Measurements from ENCODE around the gene ZNF619.

GRCh38 chr3:40452057-40452456 lies 24.9 kb upstream of the ZNF619 start:
- TF ChIP-seq ARNT (IDR thresholded peaks at IDR 0.05) (no peak), ELF4 (IDR thresholded peaks at IDR 0.05) (no peak)

Data from HEK293T (cell line).